Measurements from ENCODE around the gene ZRANB1.

The ZRANB1 gene

DNA sequence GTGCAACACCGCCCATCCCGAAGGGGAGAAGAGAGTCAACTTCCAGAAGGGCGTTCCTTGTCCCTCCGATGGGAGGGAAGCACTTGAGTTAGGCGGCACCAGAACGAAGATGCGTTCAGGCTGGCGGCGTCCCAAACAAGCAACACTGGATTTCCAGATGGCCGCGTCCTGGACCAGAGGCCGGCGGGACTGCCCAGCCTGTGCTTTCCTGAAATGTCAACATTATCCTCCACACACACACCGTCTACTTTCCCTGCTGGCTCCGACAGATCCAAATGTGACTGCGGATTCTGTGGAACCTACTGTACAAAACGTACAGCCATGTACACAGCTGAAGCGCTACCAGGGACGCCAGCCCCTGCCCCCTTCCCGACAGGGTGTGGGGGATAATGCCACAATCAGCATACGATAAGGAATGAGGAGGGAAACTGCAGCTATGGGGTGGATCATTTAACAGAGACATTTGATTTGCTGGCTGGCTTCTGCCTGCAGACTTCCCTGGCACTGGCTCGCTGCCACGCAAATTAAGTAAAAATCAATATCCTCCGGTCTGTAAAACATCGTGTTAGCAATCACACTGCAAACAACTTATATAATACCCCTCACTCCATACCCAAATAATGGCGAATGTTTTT is 82.1 kb downstream of the ZRANB1 start:
- DNase-seq = no peak

GRCh38 chr10:125024497-125025234 is 82.7 kb downstream of the ZRANB1 start:
- no peak for DNase-seq

DNA sequence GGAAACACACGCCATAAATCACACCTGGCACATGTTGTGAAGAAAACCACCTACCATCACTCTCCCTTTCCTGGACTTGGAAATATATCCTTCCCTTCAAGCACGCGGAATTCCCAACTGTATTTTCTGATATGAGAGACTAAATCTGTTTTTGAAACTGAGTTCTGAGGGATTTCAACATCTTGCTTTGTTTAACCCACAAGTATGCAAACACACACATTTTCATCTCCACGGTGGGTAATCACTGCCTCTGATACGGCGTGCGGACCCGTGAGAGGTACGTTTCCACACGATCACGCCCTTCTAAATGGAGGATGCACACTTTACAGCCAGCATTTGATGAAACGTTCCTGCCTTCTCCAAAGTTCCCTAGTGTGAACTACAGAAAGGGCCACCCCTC is 83.4 kb downstream of the ZRANB1 start:
- DNase-seq = no peak

- DNase-seq = no peak
These were observed 84.4 kb downstream of the ZRANB1 start for GRCh38 chr10:125026036-125026931.

DNA sequence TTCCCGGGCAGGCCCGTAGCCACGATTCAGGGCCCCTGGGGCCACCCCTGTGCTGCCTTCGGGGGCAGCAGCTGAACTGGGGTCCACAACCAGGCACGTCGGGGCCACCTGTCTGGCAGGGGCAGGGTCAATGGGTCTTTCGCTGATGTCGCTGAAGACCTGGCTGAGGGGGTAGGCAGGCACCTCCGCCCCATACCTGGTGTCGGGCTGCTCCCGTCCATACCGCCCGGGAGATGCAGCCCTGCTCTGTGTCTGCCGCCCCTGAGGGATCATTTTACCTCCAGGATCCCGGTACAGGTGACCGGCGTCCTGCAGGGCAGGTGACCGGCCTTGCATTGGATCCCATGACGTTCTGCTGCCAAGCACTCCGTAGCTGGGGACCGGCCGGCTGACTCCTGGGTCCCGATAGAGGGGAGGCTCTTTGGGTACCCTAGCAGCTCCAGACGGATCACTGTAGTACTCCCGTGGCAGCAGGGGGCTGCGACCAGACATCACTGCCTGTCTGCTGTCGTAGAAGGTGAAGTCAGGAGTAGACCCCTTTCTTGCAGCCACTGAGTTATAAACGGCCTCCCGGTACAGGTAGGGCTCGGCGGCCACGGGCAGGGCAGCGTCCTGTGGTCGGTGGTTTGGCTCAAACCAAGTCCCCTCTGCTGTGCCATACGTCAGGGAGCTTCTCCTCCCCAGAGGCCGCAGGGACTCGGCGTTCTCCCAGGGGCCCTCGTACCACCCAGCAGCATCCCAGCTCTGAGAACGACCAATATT is 85.2 kb downstream of the ZRANB1 start:
- DNase-seq = no peak

- no peak for DNase-seq
These were observed 86.2 kb downstream of the ZRANB1 start for GRCh38 chr10:125027871-125028869.

- DNase-seq = no peak
These were observed 87.8 kb downstream of the ZRANB1 start for GRCh38 chr10:125029584-125030242.

- no peak for DNase-seq
These were observed 88.8 kb downstream of the ZRANB1 start for GRCh38 chr10:125030567-125031197.

DNA sequence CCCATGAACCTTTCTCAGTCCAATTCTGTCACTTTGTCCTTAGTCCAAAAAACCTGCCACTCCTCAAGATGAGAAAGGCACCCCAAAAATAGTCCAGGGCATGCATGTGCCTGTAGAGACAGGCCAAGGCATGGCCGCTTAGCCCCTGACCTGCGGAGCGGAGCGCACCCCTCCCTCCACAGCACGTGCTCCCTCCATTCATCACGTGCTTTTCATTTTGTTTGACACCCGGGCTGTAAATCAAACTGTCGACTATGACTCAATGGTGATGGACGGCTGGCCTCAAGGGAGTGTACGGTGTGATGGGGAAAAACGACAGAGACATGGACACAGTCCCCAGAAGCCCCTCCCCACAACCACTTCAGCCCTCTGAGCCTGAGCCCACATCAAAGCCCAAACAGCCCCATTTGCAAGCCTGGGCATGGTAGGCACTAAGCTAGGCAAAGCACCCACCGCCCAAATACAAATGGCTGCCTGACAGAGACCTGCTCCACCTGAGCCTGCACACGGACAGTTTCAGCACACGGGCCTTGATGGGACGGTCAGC is 90.6 kb downstream of the ZRANB1 start:
- no peak for DNase-seq

DNA sequence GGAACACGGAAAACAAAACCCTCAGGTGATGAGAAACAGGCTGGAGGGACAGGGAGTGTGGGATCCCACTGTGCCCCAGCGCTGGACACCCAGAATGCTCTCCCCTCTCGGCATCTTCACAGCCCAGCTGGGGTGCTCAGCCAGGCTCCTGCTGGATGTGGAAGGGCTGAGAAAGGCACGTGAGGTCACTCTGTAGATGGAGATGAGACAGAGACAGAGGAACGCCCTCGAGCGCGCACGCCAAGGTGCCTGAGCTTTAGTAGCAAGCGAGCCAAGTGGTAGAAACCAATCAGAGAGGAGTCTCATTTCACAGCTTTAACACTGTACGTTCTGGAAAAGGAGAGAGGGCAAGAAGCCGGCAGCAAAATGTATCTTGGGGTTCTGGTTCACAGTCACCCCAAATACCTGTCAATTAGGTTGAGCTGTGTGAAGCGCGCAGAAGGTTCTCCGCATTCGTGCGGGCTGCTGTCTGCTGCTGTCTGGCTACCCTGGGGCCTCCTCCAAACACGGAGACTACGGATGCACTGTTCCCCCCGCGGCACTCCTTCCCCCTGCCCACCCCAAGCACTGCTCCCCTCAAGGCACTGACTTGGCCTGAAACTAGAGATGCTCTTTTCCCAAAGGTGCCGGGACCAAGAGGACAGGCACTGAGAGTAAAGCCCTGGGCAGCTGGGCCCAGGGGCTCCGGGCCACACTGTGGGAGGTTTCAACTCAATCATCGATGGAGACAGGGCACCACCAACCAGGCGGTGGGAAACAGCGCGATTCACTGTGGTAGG is 91.4 kb downstream of the ZRANB1 start:
- DNase-seq = no peak

DNA sequence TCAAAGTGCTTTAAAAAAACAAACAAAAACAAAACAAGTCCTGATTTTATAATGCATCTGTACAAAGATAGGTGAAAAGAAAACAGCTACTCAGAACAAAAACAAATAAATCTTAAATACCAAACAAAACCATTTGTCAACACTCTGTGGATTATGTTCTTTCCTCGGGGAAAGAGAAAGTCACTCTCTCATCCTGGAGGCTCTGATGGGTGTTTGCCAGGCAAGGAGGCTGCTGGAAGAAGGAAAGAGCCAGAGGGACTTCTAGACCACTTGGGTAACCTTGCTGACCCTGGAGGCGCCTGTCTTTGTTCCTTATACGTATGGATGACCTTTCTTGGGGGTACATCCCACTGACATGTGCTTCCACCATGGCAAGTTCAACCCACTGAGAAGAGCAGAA is 92.8 kb downstream of the ZRANB1 start:
- DNase-seq = no peak

- DNase-seq = no peak
These were observed 93.2 kb downstream of the ZRANB1 start for GRCh38 chr10:125035136-125035535.

DNA sequence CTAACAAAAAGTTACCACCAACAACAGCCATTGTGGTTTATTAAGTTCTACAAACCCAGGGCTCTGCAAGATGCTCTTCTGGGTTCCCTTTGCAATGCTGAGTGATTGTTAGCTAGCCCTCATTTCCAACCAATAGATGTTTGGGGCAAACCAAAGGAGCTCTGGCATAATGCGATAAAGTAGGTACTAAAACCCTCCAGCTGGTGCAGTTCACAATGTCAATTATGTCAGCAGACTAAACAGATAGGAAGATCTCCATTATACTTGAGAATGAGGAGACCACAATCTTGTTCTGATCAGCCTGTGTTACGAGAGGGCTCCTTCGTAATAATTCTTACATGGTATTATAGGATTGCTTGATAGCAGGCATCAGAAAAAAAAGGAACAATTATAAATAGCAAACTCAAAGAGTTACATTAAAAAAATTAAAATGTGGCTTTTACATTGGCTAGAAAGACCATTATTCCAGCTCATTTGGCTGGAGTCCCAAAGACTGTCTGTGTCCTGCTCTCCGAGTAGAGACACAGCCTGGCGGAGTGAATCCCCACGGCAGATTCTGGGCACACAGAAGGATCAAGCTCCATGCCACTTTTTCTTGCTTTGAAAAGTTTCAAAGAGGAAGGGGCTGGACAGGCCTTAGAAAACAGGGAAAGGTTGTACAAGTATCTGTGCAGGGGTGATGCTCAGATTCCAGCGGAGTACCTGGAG is 93.8 kb downstream of the ZRANB1 start:
- DNase-seq = no peak

DNA sequence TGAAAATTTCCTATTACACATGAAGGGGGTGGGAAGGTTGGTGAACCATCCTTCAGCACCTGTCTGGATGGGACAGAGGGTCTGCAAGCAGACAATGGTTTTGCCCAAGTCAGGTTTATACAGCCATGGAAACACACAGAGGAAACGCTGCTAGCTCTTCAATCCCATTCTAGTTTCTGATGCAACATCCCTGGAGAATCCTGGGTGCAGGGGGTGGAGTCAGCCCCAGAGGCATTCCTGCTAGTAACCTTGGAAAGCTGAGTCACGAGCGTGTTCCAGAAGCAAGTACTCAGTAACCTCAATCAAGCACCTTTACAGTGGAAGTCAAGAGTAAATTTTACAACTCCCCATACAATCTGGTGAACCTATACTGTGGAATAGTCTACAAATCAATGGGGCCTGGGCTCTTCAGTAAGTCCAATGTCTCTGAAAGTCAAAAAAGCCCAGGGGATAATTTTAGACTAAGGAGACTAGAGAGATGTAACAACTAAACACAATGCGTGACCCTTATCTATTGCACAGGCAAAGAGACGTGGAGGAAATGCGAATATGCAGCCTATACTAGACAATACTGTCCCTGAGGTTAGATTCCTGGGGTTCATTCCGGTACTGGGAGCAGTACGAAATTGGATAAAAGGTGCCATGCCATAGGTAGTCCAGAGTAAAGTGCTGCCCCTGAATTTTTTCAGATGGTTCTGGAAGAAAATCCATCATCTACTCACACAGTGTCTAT is 95.4 kb downstream of the ZRANB1 start:
- DNase-seq = no peak

Data from effector CD8-positive, alpha-beta T cell (primary cell).